Gastroesophageal sphincter (tissue), 4 donors: ENCODE data around the gene SIX3. TPM values are rescaled to one million over a fixed set of nuclear protein-coding genes. Genes with fewer than 3 reads are reported as not detected.

Experiments used
- ATAC-seq: fragments of 150-250 bp; one replicate; pipeline ENCODE4 v1.9.1; 2016; ENCODE audit warnings: mild to moderate bottlenecking, moderate library complexity
- H3K27ac ChIP-seq, 4 donors: fragments of 200-600 bp; sonication (generic) in 3 of 4; 1 replicate in 3 of 4; 2 replicates in 1 of 4; pipeline ENCODE4 v1.5.1; 2016 to 2019
- H3K27me3 ChIP-seq: fragments of 200-600 bp; sonication (generic); one replicate; pipeline ENCODE4 v1.5.1; 2019
- H3K36me3 ChIP-seq, 2 donors: fragments of 200-600 bp; sonication (generic); one replicate each; pipeline ENCODE4 v1.5.1; 2019; ENCODE audit warnings: control low read depth in 1 of 2
- H3K4me1 ChIP-seq, 3 donors: fragments of 200-600 bp; sonication (generic); 1 replicate in 2 of 3; 2 replicates in 1 of 3; pipeline ENCODE4 v1.5.1; 2016 to 2019; ENCODE audit warnings: control low read depth in 2 of 3
- H3K4me3 ChIP-seq, 2 donors: fragments of 200-600 bp; sonication (generic); one replicate each; pipeline ENCODE4 v1.5.1; 2019; ENCODE audit warnings: mild to moderate bottlenecking in 1 of 2, moderate library complexity in 1 of 2
- H3K9me3 ChIP-seq, 3 donors: fragments of 200-600 bp; sonication (generic); one replicate each; pipeline ENCODE4 v1.5.1; 2017 to 2019; ENCODE audit warnings: control low read depth in 2 of 3
- CTCF ChIP-seq, 4 experiments: fragments of 200-600 bp in 2 of 4; fragments of 450-650 bp in 2 of 4; sonication (generic) in 1 of 4; IDR thresholded peaks; one replicate each; pipeline ENCODE4 v1.5.1; 2017 to 2019; ENCODE audit warnings: antibody characterized with exemption in 4 of 4, mild to moderate bottlenecking in 2 of 4, moderate library complexity in 2 of 4
- EP300 ChIP-seq: sonication (generic); formaldehyde crosslinking; IDR thresholded peaks from one replicate; pipeline ENCODE4 v1.6.1; 2017; ENCODE audit warnings: antibody characterized with exemption, mild to moderate bottlenecking
- POLR2A ChIP-seq, 2 donors: fragments of 450-650 bp; IDR thresholded peaks; one replicate each; pipeline ENCODE4 v1.6.1; 2017; ENCODE audit warnings: antibody characterized with exemption in 2 of 2, mild to moderate bottlenecking in 2 of 2, moderate library complexity in 1 of 2
- POLR2AphosphoS5 ChIP-seq: sonication (generic); formaldehyde crosslinking; IDR thresholded peaks from one replicate; pipeline ENCODE4 v1.6.1; 2017; ENCODE audit warnings: antibody characterized with exemption
- WGBS, 2 donors: methylation state at CpG; one replicate each; pipeline ENCODE4 v1.1.5; 2018; ENCODE audit warnings: low coverage in 1 of 2; 5-methylcytosine and 5-hydroxymethylcytosine counted together
- total RNA-seq, 4 donors: library from RNA; depleted of rRNA; stranded (reverse); fragments of >200 nt; gene quantifications; one replicate each; pipeline ENCODE4 v1.1.0, GENCODE V29; 2016

Gene SIX3
- total RNA-seq, 4 donors from 2014 or later, result 0.15 TPM; not detected in 3

- 52 to 53% methylated on average over 6 to 14 of the region's 14 CpGs for WGBS, 2 donors
- ATAC-seq, result no peak
- H3K27ac ChIP-seq, result no peak overlapping the region
- H3K9me3 ChIP-seq, result no peaks in the 10 kb centered on the region
- H3K4me1 ChIP-seq, result peaks cover 0 to 87% (median 45%) of the 10 kb centered on the region in 3 donors
- TF ChIP-seq POLR2A (IDR thresholded peaks at IDR 0.05), result no peak
- TF ChIP-seq POLR2AphosphoS5, result no peak
- H3K4me3 ChIP-seq, result no peak overlapping the region
- H3K27me3 ChIP-seq, result peaks cover 100% of the 10 kb centered on the region
- H3K36me3 ChIP-seq, result no peaks in the 10 kb centered on the region
Measured at GRCh38 chr2:44940049-44940494, 1.4 kb upstream of the SIX3 start.

GRCh38 chr2:44940732-44941464 is 604 bp upstream of the SIX3 start:
- ATAC-seq, result no peak
- 19 to 23% methylated on average over 2 to 23 of the region's 25 CpGs for WGBS, 2 donors
- H3K36me3 ChIP-seq, result no peaks in the 10 kb centered on the region
- peaks cover 100% of the 10 kb centered on the region for H3K27me3 ChIP-seq
- H3K9me3 ChIP-seq, result no peaks in the 10 kb centered on the region
- peaks cover 0 to 80% (median 43%) of the 10 kb centered on the region in 3 donors for H3K4me1 ChIP-seq
- no peak overlapping the region for H3K27ac ChIP-seq
- no peak for TF ChIP-seq POLR2AphosphoS5
- TF ChIP-seq POLR2A (IDR thresholded peaks at IDR 0.05), result no peak
- no peak for TF ChIP-seq CTCF (IDR thresholded peaks at IDR 0.05)
- TF ChIP-seq EP300, result no peak
- peak overlapping the region in 1 of 2 donors; percentile 42 for H3K4me3 ChIP-seq

GRCh38 chr2:44942304-44943030 is 965 bp downstream of the SIX3 start:
- TF ChIP-seq POLR2A (IDR thresholded peaks at IDR 0.05) (no peak), EP300 (no peak), CTCF (IDR thresholded peaks at IDR 0.05) (no peak)
- Histone ChIP-seq H3K36me3 (no peaks in the 10 kb centered on the region), H3K9me3 (no peaks in the 10 kb centered on the region), H3K27me3 (peaks cover 100% of the 10 kb centered on the region), H3K27ac (no peak overlapping the region), H3K4me1 (peaks cover 0 to 73% (median 40%) of the 10 kb centered on the region in 3 donors), H3K4me3 (peak overlapping the region in 1 of 2 donors; percentile 42)
- no CpG with 5 or more reads among the region's 69 CpGs for WGBS, 2 donors
- ATAC-seq, result no peak

GRCh38 chr2:44943031-44943692 is 1.7 kb downstream of the SIX3 start:
- no peak for ATAC-seq
- Histone ChIP-seq H3K4me3 (peak overlapping the region in 1 of 2 donors; percentile 42), H3K9me3 (no peaks in the 10 kb centered on the region), H3K27me3 (peaks cover 100% of the 10 kb centered on the region), H3K4me1 (peaks cover 0 to 66% (median 34%) of the 10 kb centered on the region in 3 donors), H3K36me3 (no peaks in the 10 kb centered on the region), H3K27ac (no peak overlapping the region)
- WGBS, 2 donors, result no CpG with 5 or more reads among the region's 36 CpGs
- TF ChIP-seq EP300 (no peak), CTCF (IDR thresholded peaks at IDR 0.05) (no peak), POLR2A (IDR thresholded peaks at IDR 0.05) (no peak), POLR2AphosphoS5 (no peak)

GRCh38 chr2:44943693-44944101 is 2.2 kb downstream of the SIX3 start:
- TF ChIP-seq POLR2AphosphoS5 (no peak), POLR2A (IDR thresholded peaks at IDR 0.05) (no peak), EP300 (no peak), CTCF (IDR thresholded peaks at IDR 0.05) (no peak)
- ATAC-seq, result no peak
- no peaks in the 10 kb centered on the region for H3K9me3 ChIP-seq
- H3K4me3 ChIP-seq, result no peak overlapping the region
- 18 to 83% methylated on average over 1 to 2 of the region's 10 CpGs for WGBS, 2 donors
- H3K27me3 ChIP-seq, result peaks cover 100% of the 10 kb centered on the region
- H3K27ac ChIP-seq, result no peak overlapping the region
- peaks cover 0 to 60% (median 29%) of the 10 kb centered on the region in 3 donors for H3K4me1 ChIP-seq
- no peaks in the 10 kb centered on the region for H3K36me3 ChIP-seq
